Activated CD4-positive, alpha-beta T cell treated with anti-CD3 and anti-CD28 coated beads, Interleukin-2, Interleukin-6, amounts not matched to agents 100 ng/mL and 50 ng/mL, durations not matched to agents 16 hours and 8 hours (primary cell): ENCODE data around the gene DIPK2B.

Source experiments
- DNase-seq: peaks from one replicate; pipeline ENCODE4 v3.0.0-alpha.2; 2020

The DIPK2B gene, protein sequence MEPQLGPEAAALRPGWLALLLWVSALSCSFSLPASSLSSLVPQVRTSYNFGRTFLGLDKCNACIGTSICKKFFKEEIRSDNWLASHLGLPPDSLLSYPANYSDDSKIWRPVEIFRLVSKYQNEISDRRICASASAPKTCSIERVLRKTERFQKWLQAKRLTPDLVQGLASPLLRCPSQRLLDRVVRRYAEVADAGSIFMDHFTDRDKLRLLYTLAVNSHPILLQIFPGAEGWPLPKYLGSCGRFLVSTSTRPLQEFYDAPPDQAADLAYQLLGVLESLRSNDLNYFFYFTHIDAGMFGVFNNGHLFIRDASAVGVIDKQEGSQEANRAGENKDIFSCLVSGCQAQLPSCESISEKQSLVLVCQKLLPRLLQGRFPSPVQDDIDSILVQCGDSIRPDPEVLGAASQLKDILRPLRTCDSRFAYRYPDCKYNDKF

DNA sequence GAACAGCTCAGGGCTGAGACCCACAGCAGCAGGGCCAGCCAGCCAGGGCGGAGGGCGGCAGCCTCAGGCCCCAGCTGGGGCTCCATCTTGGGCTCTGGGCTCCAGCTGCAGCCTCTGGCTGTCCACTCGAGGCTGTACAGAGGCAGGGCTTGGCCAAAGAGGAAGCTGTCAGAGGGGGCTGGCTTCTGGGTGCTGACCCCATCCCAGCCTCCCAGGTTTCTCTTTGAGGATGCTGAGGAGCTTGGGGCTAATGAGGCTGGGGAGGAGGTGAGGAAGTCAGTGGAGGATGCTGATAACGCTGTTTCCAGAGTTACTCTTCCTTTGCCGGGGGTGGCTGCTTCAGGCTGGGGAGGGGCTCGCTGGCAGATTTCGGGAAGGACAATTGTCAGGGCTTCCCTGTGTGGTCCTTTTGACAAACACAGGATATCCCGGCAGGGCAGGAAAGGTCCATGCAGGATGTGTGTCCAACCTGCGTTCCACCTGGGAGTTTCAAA lies at the start of gene DIPK2B:
TSS of gene DIPK2B (minus strand) at position 136 of the 494 bp plus-strand sequence. CDS start at position 86, 50 bp downstream.
- no peak for DNase-seq

DNA sequence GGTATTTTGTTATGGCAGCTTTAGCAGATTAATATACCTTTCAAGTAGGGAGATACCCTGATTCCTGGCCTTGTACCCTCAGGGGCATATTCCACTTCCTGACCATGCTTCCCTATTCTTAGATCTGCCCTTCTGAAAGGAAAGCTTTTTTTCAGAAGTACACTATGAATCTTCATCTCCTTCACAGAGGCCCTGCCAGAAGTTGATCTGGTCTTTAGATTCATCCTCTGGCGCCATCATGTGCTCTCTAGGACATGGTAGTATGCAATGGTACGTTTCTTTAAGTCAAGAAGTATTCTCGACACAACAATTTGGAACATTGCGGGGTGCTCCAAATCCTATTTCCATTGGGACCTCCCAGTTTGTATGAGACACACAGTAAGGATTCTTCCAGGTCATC lies 39.6 kb upstream of the DIPK2B start:
- DNase-seq, result no peak

DNA sequence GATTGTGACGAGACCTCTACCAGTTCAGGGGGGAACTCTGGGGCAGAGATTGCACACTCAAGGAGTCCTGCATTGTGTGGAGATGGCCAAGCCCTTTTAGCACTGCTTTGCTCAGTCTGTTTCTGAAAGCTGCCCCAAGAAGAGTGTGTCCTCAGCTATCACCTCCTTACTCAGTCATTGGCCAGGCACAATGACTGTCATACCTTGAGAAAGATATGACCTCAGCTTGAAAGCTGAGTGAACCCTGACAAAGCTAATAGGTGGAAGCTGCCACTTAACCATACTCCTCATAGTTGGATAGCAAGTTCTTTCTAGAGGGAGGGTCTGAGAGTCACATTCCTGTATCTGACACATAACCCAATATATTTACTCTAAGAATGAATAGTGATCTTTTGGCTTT lies 37.8 kb upstream of the DIPK2B start:
- DNase-seq, result no peak

DNA sequence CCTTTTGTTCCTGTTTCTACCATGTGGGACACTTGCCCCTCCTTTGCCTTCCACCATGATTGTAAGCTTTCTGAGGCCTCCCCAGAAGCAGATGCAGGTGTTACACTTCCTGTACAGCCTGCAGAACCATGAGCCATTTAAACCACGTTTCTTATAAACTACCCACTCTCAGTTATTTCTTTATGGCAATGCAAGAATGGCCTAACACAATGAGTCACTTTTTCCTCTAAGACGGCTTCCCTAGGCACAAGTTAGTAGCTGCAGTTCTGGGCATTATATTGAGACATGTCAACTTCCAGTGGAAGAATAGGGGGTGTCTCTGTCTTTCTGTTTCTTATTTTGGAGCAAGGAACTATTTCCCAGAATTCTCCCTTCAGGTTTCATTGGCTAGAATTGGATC lies 32.9 kb upstream of the DIPK2B start:
- no peak for DNase-seq

DNA sequence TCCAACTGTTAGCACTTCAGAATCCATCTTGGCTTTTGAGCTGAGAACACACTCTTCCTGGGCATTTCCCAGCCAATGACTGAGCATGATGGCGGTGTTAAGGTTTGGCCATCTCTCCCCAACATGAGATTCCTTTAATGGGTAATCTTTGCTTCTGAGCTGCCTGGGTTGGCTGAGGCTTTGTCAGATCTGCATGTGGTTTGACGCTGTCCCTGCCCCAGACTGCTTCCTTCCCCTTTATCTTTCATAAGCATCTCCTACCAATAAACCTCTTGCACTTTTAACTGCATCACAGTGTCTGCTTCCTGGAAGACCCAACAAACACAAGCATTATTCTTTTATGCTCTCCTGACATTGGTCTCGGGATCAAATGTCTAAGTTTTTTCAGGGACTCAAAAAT lies 31.5 kb upstream of the DIPK2B start:
- no peak for DNase-seq

DNA sequence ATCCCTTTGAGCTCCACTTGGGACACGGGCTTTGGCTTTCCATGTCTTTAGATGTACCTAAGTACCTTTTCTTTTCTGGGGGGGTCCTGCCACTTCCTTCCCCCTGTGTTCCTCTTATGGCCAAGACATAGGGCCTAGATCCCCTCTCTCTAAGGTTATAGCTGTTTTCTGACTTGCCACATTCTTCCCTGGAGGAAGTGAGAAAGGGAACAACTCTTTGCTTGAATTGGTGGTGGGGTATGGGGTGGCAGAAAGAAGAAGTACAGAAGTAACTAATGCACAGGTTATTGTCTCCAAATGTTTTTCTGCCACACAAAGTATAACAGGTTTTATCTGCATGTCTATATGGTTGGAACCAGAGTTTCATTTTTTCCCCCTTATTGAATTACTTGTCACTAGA lies 29.7 kb upstream of the DIPK2B start:
- no peak for DNase-seq

DNA sequence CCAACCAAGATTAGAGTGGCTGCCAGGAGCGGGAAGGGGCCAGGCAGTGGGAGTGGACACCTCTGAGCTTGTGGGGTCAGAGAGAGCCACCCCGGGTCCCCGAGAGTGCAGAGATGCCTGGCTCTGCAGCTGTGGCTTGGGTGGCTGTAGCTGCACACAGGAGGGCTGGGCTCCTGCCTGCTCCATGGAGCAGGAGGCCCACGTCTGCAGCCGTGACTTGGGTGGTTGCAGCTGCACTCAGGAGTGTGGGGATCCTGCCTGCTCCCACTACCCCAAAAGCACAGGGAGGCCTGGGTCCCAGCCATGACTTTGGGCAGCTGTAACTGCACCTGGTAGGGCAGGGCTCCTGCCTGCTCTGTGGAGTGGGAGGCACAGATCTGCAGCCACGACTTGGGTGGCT lies 28.7 kb upstream of the DIPK2B start:
- no peak for DNase-seq

DNA sequence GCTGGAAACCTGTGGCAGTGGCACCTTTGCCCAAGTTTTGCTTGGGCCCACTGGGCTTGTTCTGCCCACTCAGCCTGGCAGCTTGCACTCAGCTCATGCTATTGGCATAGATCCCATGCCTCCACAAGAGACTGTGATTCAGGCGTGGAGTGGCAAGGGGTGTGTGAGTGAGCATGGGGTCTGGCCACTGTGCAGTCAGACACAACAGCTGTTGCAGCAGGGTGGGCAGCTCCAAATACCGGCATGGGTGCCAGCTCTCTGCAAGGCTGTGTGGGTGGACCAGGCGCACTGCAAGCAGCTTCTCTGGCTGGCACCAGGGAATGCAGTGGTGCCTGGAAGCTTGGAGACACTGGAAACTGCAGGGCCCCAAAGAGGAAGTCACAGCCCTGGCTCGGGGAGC lies 27.4 kb upstream of the DIPK2B start:
- no peak for DNase-seq

DNA sequence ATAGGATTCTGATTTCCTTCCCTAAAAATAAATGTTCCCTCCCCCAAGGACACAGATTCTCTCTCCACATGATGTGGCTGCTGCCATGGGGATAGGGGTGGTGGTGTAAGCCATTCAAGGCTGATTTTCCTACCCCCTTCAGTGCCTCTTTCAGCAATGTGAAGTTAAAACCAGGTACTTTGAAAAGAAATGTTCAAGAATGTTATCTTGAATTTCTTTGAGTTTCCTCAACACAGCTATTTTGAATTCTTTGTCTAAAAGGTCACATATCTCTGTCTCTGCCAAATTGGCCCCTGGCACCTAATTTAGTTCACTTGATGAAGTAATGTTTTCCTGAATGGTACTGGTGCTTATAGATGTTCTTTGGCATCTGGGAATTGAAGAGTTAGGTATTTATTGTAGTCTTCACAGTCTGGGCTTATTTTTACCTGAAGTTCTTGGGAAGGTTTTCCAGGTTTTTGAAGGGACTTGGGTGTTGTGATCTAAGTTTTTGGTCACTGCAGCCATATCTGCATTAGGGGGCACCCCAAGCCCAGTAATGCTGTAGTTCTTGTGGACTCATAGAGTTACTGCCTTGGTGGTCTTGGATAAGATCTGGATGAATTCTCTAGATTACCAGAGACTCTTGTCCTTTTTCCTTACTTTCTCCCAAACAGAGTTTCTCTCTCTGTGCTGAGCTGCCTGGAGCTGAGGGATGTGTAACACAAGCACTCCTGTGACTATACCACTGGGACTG lies 7.6 kb upstream of the DIPK2B start:
- no peak for DNase-seq

DNA sequence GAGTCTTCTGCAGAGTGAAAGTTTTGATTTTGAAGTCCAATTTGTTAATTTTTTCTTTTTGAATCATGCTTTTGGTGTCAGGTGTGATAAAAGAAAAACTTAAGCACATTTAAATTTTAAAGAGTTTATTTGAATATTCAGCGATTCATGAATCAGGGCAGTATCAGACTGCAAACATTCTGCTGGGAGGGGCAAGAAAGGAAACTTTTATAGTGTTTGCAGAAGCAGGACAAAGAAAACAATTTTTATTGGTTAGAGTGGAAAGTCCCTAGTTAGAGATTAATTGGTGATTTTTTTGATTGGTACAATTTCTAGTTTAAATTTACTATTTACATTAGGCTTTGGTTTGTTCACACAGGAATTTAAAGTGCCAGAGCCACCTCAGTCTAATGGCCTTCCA lies 1.5 kb upstream of the DIPK2B start:
- no peak for DNase-seq

DNA sequence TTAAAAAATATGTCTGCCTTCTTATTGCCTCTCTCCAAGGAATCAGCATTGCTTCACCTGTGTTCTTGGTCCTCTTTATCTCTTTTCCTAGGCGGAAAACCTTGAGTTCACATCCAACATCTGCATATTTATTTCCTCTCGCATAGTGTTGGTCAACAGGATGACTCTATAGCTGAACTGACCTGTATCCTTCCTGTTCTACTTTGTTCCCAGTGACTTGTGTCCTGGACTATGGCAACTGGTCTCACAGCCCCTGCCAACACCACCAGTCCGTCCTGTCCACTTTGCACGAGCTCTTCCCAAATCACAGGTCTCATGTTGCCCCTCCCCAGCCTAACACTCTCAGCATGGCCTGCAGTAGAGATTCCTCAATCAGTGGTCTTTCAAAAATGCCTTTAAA lies 2.0 kb downstream of the DIPK2B start:
- DNase-seq, result no peak

DNA sequence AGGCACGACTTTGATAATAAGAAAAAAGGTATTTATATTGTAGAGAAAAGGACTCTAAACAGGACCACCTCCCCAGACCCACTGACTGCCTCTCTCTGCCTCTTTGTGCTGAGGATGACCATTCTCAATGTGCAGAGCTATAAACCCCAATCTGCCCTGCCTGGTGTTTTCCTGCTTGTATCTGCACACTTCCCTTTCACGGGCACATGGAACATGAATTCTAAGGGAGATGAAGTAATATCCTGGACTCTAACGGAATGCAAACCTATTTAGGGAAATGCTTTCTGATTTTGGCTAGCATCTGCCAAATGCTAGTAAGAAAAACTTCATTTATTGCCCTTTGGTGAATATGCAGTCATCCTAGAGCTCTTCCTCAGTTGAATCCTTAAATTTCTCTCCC lies 2.4 kb downstream of the DIPK2B start:
- DNase-seq, result no peak

DNA sequence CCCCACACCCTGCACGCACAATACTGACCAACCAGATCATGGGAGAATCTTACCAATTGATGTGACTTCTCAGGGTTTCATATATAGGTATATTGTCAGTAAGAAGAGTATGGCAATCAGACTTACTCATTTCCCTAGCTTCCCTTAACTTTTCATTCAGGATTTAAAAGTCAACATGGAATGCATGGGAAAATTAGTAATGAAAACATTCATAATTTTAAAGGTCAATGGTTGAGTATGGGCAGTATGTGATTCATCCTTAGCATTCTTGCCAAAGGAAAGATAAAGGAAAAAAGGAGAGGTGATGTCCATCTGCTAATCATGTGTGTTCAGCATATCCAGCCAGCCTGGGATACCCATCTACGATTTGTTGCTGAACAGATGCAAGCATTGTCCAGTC lies 4.0 kb downstream of the DIPK2B start:
- DNase-seq, result no peak

DNA sequence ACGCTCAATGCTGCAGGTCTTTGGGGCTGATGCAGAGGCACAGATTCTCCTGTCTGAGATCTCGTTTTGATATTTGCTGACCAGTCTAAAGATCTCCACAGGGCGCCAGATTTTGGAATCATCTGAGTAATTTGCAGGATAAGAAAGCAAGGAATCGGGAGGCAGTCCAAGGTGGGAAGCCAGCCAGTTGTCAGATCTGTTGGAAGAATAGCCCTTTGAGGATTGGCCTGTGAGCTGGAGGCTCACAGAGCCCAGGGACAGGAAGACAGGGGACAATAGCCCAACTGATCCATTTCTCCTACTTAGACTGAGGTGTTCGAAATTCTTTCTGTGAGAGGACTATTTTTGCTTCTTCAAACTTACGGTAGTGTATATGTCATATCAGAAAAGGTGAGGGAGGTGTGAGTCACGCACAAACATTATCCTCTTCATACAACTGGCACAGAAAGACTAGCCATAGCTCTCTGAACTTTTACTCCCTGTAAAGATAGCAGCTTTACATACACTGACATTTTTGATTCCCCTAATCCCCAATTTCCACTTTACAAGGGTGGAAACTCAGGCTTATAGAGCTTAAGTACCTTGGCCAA lies 8.8 kb downstream of the DIPK2B start:
- DNase-seq, result no peak

DNA sequence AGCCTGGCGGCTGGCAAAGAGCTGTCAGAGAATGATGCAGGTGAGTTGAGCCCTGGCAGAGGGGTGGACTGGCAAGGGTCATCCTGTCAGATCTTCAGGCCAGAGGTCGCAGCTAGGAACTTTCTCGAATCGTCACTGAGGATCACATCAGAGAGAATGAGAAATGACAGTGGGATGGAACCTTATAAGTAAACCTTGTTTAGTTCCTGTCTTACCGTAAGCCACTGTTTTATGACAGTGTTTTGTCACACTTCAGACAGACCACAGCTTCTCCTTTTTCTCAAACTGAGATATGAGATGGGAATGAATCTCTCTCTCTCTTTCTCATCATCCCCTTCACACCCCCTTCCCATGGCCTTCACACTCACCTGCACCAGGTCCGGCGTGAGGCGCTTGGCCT lies 9.3 kb downstream of the DIPK2B start:
- peak; percentile 10 for DNase-seq

DNA sequence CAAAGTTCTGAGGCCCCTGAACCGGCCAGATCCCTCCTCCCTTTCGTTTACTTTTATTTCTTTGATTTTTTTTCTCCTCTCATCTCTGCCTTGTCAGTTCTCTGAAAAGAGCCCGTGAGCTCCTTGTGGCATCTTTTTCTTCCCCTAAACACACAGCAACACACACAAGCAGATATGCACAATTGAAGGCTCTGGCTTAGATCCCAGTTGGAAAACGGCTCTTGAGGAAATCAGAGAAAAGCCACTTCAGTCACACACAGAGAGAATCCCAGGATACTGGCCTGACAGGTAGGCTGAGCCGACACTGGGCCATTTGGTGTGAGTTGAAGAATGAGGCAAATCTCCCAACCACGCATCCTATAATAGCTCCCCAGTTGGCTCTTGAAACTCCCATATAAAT lies 12.9 kb downstream of the DIPK2B start:
- DNase-seq, result no peak

DNA sequence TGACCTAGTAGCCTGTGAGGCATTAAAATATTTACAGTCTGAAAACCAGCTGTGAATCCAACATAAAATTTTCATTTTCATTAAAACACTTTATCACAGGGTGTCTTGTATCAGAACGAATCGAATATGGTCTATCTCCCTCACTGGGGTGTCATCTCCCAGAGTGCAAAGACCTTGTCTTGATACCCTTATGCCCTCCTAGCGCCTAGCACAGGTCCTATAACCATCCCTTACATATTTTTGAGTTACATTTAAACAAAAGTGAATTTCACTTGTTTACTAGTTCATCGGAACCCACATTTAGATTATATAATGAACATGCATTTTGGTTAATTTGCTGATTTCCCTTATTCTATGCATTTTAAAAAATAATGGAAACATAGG lies 14.0 kb downstream of the DIPK2B start:
- DNase-seq, result no peak

DNA sequence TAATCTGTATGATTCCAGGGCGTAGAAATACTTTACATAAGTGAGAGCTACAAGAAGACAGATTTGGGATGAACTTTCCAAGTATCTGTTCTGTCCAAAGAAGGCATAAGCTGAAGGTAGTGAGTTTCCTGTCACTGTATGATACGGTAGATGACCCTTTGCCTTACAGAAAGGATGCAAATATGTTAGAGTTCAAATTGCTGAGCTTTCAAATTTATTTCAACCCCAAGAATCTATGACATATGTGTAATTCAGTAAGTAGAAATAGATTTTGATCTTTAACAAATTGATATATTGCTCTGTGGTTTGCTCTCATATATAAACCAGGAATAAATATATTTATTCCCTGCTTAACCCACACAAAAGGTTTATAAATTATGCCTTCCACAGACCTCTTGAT lies 16.5 kb downstream of the DIPK2B start:
- no peak for DNase-seq

DNA sequence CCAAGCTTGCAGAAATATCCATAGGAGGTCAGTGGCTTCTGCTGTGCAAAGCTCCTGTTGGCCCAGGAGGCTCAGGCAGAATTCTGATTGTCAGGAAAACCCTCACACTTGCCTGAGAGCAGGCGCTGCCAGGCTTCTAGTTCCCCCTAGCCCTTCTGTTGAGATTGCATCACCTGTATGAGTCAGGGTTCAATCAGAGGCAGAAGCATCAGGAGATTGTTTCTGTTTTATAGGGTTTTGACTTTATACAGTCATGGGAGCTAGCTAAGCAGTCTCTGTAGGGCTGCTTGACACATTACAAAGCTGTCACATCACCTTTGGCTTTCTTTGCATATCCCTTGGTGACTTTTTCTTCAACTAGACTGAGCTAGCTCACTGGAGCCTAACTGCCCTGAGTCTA lies 27.8 kb downstream of the DIPK2B start:
- peak; percentile 12 for DNase-seq

DNA sequence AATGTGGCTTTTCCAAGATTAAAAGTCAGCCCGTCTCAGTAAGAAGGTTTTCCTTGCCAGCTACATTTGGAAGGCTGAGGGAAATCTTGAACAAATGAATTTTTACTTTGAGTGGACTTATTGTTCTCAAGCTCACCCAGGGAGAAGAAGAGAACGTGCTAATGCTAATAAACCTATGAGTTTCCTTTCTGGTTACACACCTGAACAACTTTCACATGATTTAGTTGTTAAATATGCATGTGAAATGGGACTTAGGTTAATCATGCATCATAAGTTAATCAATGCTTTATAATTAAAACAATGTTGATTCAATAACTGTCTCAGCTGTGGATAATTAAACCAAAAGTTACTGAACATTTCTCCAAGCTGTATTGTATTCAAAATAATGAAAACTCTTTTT lies 33.9 kb downstream of the DIPK2B start:
- DNase-seq, result no peak

DNA sequence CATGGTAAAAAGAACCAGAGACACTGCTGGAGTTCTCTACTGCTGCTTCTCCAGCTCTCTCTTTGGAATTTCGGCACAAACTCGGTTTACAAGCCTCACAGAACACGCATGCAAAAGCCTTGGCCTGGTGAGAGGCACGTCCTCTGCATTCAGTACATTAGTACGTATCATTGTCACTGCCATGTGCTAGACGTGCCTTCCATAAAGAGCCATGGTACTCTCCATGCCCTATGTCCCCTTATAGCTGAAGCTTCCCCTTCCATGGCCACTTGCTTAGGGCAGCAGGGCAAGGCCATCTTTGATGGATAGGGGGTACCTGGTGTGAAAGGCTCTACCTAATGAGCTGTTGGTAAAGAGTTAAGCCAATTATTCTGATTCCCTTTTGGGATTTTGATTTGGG lies 35.0 kb downstream of the DIPK2B start:
- DNase-seq, result no peak

DNA sequence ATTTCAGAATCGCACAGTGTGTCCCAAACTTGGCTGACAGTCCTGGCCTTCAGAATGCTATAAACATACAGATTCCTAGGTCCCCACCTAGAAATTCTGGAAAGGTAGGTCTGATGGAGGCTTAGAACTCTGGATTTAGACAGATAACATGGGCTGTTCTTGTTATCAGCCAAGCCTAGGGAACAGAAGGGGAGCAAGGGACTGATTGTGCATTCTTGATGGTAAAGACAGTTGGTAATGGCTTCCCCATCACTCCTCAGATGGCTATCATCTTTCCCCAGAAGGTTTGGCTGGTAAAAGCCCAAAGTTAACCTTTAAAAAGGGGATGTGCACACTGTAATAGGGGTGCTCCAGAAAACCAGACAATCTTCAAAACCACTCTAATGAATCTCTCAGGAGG lies 35.7 kb downstream of the DIPK2B start:
- DNase-seq, result no peak

DNA sequence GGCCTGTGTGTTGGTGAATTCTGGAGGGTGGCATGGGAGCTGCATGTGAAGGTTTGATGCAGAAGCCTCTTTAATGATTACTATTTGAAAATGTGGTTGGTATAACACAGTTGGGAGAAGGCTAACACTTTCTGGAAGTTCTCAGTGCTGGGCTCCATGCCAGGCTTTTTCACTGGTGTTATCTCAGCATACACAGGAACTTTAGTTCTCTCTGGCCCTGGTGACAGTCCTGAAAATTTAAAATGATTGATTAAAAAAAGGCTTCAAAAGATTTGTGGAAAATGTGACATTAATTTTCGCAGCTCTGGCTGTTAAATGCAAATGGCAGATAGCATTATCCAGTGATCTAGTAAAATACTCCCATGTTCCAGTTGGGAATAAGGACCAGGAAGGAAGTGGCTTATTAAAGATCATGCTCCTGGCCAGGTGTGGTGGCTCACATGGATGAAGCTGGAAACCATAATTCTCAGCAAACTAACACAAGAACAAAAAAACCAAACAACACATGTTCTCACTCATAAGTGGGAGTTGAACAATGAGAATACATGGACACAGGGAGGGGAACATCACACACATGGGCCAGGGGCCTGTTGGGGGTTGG lies 36.6 kb downstream of the DIPK2B start:
- DNase-seq, result no peak

DNA sequence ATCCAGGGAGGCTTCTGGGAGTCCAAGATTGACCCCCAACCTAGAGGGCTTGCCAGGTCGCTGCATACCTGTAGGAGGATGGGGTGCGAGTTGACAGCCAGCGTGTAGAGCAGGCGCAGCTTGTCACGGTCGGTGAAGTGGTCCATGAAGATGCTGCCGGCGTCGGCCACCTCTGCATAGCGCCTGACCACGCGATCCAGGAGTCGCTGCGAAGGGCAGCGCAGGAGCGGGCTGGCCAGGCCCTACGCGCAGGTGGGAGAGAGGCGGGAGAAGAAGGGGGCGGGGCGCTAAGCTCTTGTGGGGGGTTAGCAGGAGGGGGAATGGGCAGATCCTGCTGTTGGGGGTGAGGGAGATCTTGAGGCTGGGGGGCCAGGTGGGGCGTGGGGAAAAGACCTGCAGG lies 43.0 kb downstream of the DIPK2B start:
- no peak for DNase-seq
